ENCODE measurements around the gene PLCB3.

PLCB3 gene

GRCh38 chr11:64251016-64251752, at the start of gene PLCB3:
Gene PLCB3 (plus strand): TSS chr11:64251530. CDS start chr11:64251650, 120 bp downstream.
- peak; percentile 76 for DNase-seq

GRCh38 chr11:64201543-64201942, 49.8 kb upstream of the PLCB3 start:
- no peak for DNase-seq

DNA sequence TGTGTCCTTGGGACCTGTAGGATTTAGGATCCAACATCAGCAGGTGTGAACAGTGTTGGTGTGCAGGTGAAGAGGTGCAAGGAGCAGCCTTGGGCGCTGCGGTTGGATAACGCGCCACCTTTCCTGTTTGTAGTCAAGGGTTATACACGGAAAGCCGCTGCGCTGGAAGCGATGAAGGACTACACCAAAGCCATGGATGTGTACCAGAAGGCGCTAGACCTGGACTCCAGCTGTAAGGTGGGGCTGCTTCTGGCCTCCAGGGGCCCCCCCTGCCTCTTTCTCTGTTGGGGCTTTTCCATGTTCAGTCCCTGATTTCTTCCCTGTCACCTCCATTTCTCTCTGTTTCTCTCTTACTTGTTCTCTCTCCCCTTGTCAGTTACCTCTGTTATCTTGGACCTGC, 48.3 kb upstream of the PLCB3 start:
- no peak for DNase-seq

DNA sequence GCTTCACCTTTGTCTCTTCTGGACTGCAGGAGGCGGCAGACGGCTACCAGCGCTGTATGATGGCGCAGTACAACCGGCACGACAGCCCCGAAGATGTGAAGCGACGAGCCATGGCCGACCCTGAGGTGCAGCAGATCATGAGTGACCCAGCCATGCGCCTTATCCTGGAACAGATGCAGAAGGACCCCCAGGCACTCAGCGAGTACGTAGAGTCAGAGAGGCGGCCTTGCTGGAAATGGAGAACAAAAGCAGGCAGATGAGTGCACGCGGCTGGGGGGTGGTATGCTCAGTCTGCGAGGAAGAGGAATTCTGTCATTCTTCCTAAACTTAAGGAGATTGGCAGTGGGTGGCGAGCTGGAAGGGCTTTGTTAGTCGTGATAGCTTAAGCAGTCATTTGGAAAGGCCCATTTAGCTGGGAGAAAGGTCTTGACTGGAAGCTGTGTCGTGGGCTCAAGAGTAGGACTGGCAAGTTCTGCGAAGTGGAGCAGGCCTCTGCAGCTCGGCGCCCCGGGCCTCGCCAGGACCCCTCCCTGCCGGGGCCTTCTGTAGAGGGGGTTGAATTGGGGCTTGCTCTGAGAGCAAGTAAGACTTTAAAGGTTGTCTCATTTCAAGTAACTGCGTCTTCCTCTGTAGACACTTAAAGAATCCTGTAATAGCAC, 47.8 kb upstream of the PLCB3 start:
- no peak for DNase-seq

DNA sequence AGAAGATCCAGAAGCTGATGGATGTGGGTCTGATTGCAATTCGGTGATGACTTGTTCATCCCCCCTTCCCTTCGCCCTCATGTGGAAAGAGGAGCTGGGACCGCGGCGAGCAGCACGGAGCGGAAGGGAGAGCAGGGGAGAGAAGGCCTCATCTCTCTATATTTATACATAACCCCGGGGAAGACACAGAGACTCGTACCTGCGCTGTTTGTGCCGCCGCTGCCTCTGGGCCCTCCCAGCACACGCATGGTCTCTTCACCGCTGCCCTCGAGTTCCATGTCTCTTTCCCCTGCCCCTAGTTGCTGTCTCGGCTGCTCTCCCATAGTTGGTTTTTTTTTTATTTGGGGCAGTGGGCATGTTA, 47.3 kb upstream of the PLCB3 start:
- no peak for DNase-seq

DNA sequence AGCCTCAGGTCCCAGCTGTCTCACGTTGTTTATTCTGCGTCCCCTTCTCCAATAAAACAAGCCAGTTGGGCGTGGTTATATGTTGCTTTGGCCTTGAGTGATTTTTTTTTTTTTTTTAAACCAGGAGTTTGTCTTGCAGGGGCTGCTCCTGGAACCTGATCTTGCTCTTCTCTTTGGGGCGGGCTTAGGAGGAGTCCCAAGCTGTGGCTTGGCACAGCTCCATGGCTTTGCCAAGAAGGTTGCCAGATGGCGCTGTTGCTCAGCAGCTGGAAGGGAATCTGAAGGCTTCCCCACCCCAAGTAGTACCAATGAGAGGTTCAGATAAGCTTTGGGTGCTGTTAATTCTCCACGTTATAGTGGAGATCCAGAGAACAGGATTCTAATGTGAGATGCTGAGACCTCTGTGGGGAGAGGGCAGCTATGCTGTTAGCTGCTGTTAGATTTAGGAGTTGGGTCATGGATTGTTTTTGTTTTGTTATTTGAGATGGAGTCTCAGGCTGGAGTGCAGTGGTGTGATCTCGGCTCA, 46.8 kb upstream of the PLCB3 start:
- DNase-seq, result peak; percentile 90

DNA sequence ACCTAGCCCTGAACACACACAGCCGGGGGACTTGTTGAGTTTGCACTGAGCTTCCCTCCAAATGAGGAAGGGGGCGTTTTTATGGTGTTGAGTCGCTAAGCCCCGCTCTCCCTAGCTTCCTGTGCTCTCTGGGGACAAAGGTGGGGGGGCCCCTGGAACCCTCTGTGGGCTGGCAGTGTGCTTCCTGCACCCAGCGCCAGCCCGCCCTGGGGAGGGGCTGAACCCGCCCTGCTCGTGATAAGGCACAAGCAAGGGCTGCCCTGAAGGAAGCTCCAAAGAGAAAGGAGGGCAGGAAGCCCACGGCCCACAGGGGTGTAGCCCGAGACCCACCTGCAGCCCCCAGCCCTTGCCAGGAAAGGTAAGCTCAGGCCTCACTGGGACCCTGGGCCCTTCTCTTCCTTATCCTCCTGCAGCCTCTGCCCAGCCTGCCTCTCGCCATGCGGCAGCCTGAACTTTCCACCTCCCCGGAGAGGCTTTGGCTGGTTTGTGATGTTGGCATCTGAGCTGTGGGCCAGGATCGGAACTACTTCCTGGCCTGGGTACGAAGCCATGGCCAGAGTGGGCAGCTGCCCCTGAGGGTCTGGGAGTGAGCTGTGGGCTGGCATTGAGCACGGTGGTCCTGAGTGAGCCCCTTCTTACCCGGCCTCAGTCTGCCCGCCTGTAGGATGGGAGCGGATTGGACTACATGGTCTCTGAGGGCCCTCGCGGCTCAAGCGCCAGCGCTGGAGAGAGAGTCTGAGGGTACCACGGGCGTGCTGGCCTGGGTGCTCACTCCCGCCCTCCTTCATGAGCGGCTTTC, 44.7 kb upstream of the PLCB3 start, which contains the start of gene FERMT3:
Gene FERMT3 (plus strand): TSS at position 265 of the 799 bp plus-strand sequence. CDS start 644 bp downstream, outside the sequence.
- DNase-seq, result peak; percentile 72

GRCh38 chr11:64207256-64208085, 43.9 kb upstream of the PLCB3 start:
- peak; percentile 79 for DNase-seq

GRCh38 chr11:64208086-64208795, 43.1 kb upstream of the PLCB3 start:
- DNase-seq, result no peak

- DNase-seq, result no peak
Observed at GRCh38 chr11:64208796-64209562, 42.4 kb upstream of the PLCB3 start.

GRCh38 chr11:64209563-64209843, 41.8 kb upstream of the PLCB3 start:
- no peak for DNase-seq

- no peak for DNase-seq
Observed at GRCh38 chr11:64210301-64211020, 40.9 kb upstream of the PLCB3 start.

- no peak for DNase-seq
Observed at GRCh38 chr11:64211181-64211872, 40.0 kb upstream of the PLCB3 start.

DNA sequence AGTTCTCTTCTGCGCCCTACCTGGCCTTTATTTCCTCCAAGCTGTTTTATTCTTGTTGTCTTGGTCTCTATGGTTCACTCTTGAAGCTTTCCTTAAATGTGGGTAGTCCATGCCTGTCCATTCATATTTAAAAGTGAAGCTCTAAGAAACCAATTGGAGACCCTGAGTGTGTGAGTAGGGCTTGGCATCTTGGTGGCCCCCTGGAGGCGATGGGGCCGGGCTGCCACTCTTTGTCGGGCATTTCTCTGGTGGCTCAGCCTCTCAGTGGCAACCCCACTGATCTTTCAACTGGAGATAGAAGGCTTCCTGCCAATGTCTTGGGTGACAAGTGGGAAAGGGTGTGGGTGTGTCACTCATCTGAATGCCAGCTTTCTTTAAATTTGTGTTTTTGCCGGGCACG, 34.5 kb upstream of the PLCB3 start:
- no peak for DNase-seq

DNA sequence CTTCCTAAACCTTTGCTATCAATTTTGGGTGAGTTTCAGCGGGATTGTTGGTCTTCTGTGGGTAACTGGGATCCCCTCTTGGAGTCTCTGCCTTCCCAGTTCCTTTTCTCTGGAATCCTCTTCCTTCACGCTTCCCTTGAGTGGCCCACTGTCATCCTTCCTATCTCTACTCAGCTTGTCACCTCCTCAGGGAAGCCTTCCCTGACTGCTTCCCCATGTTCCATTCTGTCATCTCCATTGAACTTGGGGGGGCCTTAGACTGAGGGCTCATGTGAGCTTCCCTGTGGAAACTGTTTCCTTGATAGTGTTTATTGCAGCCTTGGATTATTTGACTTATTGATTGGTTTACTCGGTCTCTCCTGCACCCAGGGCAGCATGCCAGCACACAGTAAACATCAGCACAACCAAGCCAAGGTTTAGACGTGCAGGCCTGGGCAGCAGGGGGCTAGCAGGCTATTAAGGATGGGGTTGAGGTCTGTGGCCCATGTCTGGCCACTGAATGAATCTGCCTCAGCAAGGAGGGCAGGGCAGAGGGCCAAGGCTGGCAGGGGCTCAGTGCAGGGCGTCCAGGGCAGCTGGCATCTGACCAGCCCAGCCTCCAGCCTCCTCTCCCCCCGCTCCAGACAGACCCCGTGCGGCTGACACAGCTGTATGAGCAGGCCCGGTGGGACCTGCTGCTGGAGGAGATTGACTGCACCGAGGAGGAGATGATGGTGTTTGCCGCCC, 32.5 kb upstream of the PLCB3 start:
- DNase-seq, result no peak

GRCh38 chr11:64219354-64219684, 32.0 kb upstream of the PLCB3 start:
- DNase-seq, result peak; percentile 29

DNA sequence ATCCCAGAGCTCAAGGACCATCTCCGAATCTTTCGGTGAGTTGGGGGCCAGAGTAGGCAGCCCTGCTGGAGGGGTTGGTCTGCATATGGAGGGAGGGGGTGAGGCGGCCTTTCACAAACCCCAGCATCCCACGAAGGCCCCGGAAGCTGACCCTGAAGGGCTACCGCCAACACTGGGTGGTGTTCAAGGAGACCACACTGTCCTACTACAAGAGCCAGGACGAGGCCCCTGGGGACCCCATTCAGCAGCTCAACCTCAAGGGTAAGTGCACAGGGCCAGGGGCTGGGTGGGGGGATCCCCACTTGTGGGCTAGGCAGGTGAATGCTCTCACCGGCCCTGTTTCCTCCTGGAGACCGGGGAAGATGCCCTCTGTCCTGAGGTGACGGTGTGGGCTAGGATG, 31.6 kb upstream of the PLCB3 start:
- no peak for DNase-seq

DNA sequence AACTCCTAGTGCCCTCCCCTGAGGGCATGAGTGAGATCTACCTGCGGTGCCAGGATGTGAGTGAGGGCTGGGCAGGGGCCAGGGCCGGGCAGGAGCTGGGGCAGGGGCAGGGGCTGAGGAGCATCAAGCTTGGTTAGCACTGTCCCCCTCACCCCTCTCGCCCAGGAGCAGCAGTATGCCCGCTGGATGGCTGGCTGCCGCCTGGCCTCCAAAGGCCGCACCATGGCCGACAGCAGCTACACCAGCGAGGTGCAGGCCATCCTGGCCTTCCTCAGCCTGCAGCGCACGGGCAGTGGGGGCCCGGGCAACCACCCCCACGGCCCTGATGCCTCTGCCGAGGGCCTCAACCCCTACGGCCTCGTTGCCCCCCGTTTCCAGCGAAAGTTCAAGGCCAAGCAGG, 31.1 kb upstream of the PLCB3 start:
- no peak for DNase-seq

DNA sequence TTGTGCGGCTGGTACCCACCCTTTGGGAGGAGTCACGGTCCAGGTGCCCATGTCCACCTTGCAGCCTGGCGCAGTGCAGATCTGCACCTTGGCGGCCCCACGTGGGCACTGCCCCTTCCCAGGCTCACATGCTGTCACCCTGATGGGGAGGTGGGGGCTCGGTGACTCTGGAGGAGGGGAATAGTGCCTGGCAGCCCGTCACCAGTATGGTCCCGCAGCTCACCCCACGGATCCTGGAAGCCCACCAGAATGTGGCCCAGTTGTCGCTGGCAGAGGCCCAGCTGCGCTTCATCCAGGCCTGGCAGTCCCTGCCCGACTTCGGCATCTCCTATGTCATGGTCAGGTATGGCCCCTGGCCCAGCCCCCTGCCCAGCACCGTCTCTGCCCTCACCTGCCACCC, 30.5 kb upstream of the PLCB3 start:
- DNase-seq, result peak; percentile 37

DNA sequence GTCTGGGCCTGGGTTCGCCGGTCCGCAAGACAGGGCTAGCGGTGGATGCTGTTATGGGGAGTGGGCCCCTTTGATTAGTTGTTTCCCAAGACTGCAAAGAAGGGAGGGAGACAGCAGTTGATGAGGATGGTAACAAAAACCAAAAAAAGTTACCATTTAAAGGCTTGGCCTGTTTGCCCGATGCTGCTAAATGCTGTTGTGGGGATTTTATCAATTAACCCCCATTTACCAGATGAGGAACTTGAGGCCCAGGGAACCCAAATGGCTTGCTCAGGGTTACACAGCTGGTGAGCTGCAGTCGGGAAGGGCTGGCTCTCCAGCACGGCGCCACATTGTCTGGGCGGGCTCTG, 28.7 kb upstream of the PLCB3 start:
- DNase-seq, result no peak

All from femur (tissue), 1 donor.